ENCODE data around the gene CFAP57.

Gene CFAP57

GRCh38 chr1:43225168-43225567, 53.0 kb downstream of the CFAP57 start:
- H3K36me3 ChIP-seq (ENCODE audit: insufficient read depth) = no peaks in the 10 kb centered on the region
- no peaks in the 10 kb centered on the region for H3K27me3 ChIP-seq (ENCODE audit: insufficient read depth, low read depth)
- H4K20me1 ChIP-seq (ENCODE audit: insufficient read depth) = no peaks in the 10 kb centered on the region
- no peaks in the 10 kb centered on the region for H3K79me2 ChIP-seq (ENCODE audit: insufficient read depth, low read depth)
- H3K27ac ChIP-seq = no peak overlapping the region
- no peak overlapping the region for H3K4me2 ChIP-seq
- H2AFZ ChIP-seq (ENCODE audit: low read depth) = no peak overlapping the region
- TF ChIP-seq CTCF (conservative IDR thresholded peaks at IDR 0.05; ENCODE audit: low read depth, low read length) = no peak
- no peaks in the 10 kb centered on the region for H3K4me1 ChIP-seq (ENCODE audit: low read depth, poor library complexity, severe bottlenecking)
- H3K9ac ChIP-seq = no peak overlapping the region
- no peak overlapping the region for H3K4me3 ChIP-seq (IDR thresholded peaks at IDR 0.05; ENCODE audit: insufficient read depth, low read depth, low read length)

- Histone ChIP-seq H3K4me1 (ENCODE audit: low read depth, poor library complexity, severe bottlenecking) (no peaks in the 10 kb centered on the region), H3K9ac (no peak overlapping the region), H3K36me3 (ENCODE audit: insufficient read depth) (no peaks in the 10 kb centered on the region), H2AFZ (ENCODE audit: low read depth) (0 out of 2 replicates have a peak overlapping the region, but pooled peaks have one; percentile 14), H4K20me1 (ENCODE audit: insufficient read depth) (no peaks in the 10 kb centered on the region), H3K27ac (no peak overlapping the region), H3K4me2 (no peak overlapping the region), H3K27me3 (ENCODE audit: insufficient read depth, low read depth) (no peaks in the 10 kb centered on the region), H3K79me2 (ENCODE audit: insufficient read depth, low read depth) (no peaks in the 10 kb centered on the region), H3K4me3 (IDR thresholded peaks at IDR 0.05; ENCODE audit: insufficient read depth, low read depth, low read length) (no peak overlapping the region)
- peak; percentile 91 for TF ChIP-seq CTCF (conservative IDR thresholded peaks at IDR 0.05; ENCODE audit: low read depth, low read length)
These were observed 55.1 kb downstream of the CFAP57 start for GRCh38 chr1:43227143-43227764.

- Histone ChIP-seq H3K27me3 (ENCODE audit: insufficient read depth, low read depth) (no peaks in the 10 kb centered on the region), H3K4me2 (no peak overlapping the region), H3K9ac (no peak overlapping the region), H3K36me3 (ENCODE audit: insufficient read depth) (no peaks in the 10 kb centered on the region), H4K20me1 (ENCODE audit: insufficient read depth) (no peaks in the 10 kb centered on the region), H2AFZ (ENCODE audit: low read depth) (no peak overlapping the region), H3K4me1 (ENCODE audit: low read depth, poor library complexity, severe bottlenecking) (no peaks in the 10 kb centered on the region), H3K27ac (no peak overlapping the region), H3K4me3 (IDR thresholded peaks at IDR 0.05; ENCODE audit: insufficient read depth, low read depth, low read length) (no peak overlapping the region), H3K79me2 (ENCODE audit: insufficient read depth, low read depth) (no peaks in the 10 kb centered on the region)
- no peak for TF ChIP-seq CTCF (conservative IDR thresholded peaks at IDR 0.05; ENCODE audit: low read depth, low read length)
These were observed 58.0 kb downstream of the CFAP57 start for GRCh38 chr1:43229826-43230780.

- H3K79me2 ChIP-seq (ENCODE audit: insufficient read depth, low read depth) = no peaks in the 10 kb centered on the region
- H3K36me3 ChIP-seq (ENCODE audit: insufficient read depth) = no peaks in the 10 kb centered on the region
- H4K20me1 ChIP-seq (ENCODE audit: insufficient read depth) = no peaks in the 10 kb centered on the region
- no peaks in the 10 kb centered on the region for H3K4me1 ChIP-seq (ENCODE audit: low read depth, poor library complexity, severe bottlenecking)
- no peak overlapping the region for H2AFZ ChIP-seq (ENCODE audit: low read depth)
- no peak overlapping the region for H3K4me3 ChIP-seq (IDR thresholded peaks at IDR 0.05; ENCODE audit: insufficient read depth, low read depth, low read length)
- H3K27me3 ChIP-seq (ENCODE audit: insufficient read depth, low read depth) = no peaks in the 10 kb centered on the region
- H3K9ac ChIP-seq = no peak overlapping the region
- no peak overlapping the region for H3K4me2 ChIP-seq
- no peak for TF ChIP-seq CTCF (conservative IDR thresholded peaks at IDR 0.05; ENCODE audit: low read depth, low read length)
- no peak overlapping the region for H3K27ac ChIP-seq
These were observed 59.9 kb downstream of the CFAP57 start for GRCh38 chr1:43232074-43232473.
